Heart left ventricle (tissue), 16 donors: ENCODE results near the gene JPH4. TPM values are rescaled to one million over a fixed set of nuclear protein-coding genes. Genes with fewer than 3 reads are reported as not detected.

Experiments
- ATAC-seq, 4 donors: fragments of 200-7000 bp; cut with Tn5 transposase; one replicate each; pipeline ENCODE4 v1.9.1; 2020 to 2022; ENCODE audit warnings: moderate library complexity in 4 of 4, mild to moderate bottlenecking in 3 of 4, moderate number of reproducible peaks in 1 of 4
- DNase-seq, 5 donors: peaks; one replicate each; pipeline ENCODE4 v3.0.0-alpha.2; 2020
- H3K27ac ChIP-seq, 12 donors: fragments of 200-600 bp; sonication (generic) in 4 of 12; one replicate each; pipeline versions ENCODE4 v1.5.0 to v1.8.0; 2016 to 2022; ENCODE audit warnings: mild to moderate bottlenecking in 2 of 12
- H3K27me3 ChIP-seq, 9 donors: fragments of 200-600 bp; sonication (generic) in 2 of 9; one replicate each; pipeline versions ENCODE4 v1.5.1 to v1.8.0; 2016 to 2022; ENCODE audit warnings: mild to moderate bottlenecking in 3 of 9
- H3K36me3 ChIP-seq, 9 donors: fragments of 200-600 bp; sonication (generic) in 2 of 9; one replicate each; pipeline versions ENCODE4 v1.5.0 to v1.8.0; 2018 to 2022; ENCODE audit warnings: mild to moderate bottlenecking in 2 of 9
- H3K4me1 ChIP-seq, 12 donors: fragments of 200-600 bp; sonication (generic) in 4 of 12; one replicate each; pipeline versions ENCODE4 v1.5.0 to v1.8.0; 2016 to 2022; ENCODE audit warnings: mild to moderate bottlenecking in 3 of 12
- H3K4me3 ChIP-seq, 12 donors: fragments of 200-600 bp; sonication (generic) in 4 of 12; one replicate each; pipeline versions ENCODE4 v1.5.0 to v1.8.0; 2017 to 2022; ENCODE audit warnings: mild to moderate bottlenecking in 9 of 12, moderate library complexity in 4 of 12
- H3K9me3 ChIP-seq, 12 donors: fragments of 200-600 bp; sonication (generic) in 4 of 12; one replicate each; pipeline versions ENCODE4 v1.5.0 to v1.8.0; 2016 to 2022; ENCODE audit warnings: mild to moderate bottlenecking in 1 of 12
- POLR2A ChIP-seq, 2 donors: fragments of 450-650 bp; IDR thresholded peaks; one replicate each; pipeline ENCODE4 v1.6.1; 2017; ENCODE audit warnings: antibody characterized with exemption in 2 of 2, mild to moderate bottlenecking in 2 of 2, moderate library complexity in 2 of 2
- WGBS, 4 donors: extraction: QIAGEN DNeasy Blood & Tissue Kit in 2 of 4; methylation state at CpG; one replicate each; pipeline versions ENCODE4 v1.1.5 to v1.1.7; 2013 to 2018; 5-methylcytosine and 5-hydroxymethylcytosine counted together
- intact Hi-C, 10 donors: fragments of 100-400 bp; cut with DNase I; formaldehyde crosslinking; loops; one replicate each; pipeline versions ENCODE4 v1.11.1 to v1.14.2; 2022
- polyA plus RNA-seq, 2 donors: library from polyadenylated mRNA; stranded (reverse); fragments of 200-250 nt; gene quantifications; one replicate each; pipeline ENCODE4 v1.2.3, GENCODE V29; 2013
- total RNA-seq, 9 donors: library from RNA; depleted of rRNA in 2 of 9; stranded (reverse); fragments of >200 nt in 2 of 9; fragmentation: NEBNext Ultra II Directional in 3 of 9; extraction: Animal tissue kit (Norgen Biotek cat#: 25700) in 3 of 9; gene quantifications; one replicate each; pipeline versions ENCODE4 v1.1.0 to v1.2.4, GENCODE V29; 2016 to 2023
- TF ChIP-seq, protein P1 (sequence below), 12 donors: fragments of 200-600 bp; sonication (generic) in 4 of 12; IDR thresholded peaks; one replicate each; pipeline versions ENCODE4 v1.5.0 to v1.8.0; 2018 to 2022; ENCODE audit warnings: antibody characterized with exemption in 12 of 12, mild to moderate bottlenecking in 5 of 12
- donor health status: ischemic (EF 13 %, LVEDD 7.1; RV severe dilation, severe dysfunction).
- donor health status: healthy with polysubstance abuse.
- donor health status: DM: no; HTN: yes; CAD: no.
- donor health status: DM: no; HTN: no; CAD: no.
- donor health status: ischemic (EF 25% LVEDD 6.9; RV normal size, moderate dysfunction).
- donor health status: ischemic (EF 25% LVEDD 5.7; RV mildly dilated, moderate dysfunction).
- donor health status: healthy.
- donor health status: DM: yes; HTN: yes; CAD: no.
- donor health status: ischemic (EF 35%, LVEDD 5.7; RV mildly dilated, moderate dysfunction).
- donor health status: nonischemic (EF 11% LVEDD 7.7; RV severe dilation, severe dysfunction).
- donor health status: DM: yes; HTN: yes; CAD: no.
- donor health status: PGD.
- donor health status: ischemic (EF 29% LVEDD 5.4; RV normal size, mild dysfunction).
- donor health status: nonischemic (EF 23%, LVEDD 6.1; RV moderate dilation, normal function).

The JPH4 gene
- total and polyA plus RNA-seq, 11 donors, result 0.10 to 0.59 (median 0.24) TPM; not detected in 1

DNA sequence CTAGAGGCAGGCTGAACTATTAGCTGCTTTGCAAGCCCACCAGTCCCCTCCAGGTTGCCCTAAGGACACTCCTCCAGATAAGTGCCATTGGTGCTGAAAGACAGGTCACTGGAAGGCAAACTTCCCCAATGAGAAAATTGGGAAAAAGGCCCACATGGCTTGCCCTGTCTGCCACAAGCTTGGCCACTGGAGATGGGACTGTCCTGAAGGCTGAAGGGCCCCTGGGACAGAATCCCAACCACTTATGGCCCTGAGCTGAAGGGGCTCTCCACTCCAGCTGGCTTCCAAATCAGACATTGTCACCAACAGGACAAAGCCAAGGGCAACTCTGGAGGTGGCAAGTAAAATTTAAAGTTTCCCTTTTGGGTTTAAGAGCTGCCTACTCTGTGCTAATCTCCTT, 45.4 kb upstream of the JPH4 start:
- ATAC-seq (no peak), DNase-seq (peak in 1 of 5 donors; percentile 3)
- H3K4me1 ChIP-seq, result no peaks in the 10 kb centered on the region
- no peaks in the 10 kb centered on the region for H3K36me3 ChIP-seq
- H3K27ac ChIP-seq, result no peak overlapping the region
- no peak overlapping the region for H3K4me3 ChIP-seq
- intact Hi-C loops, result no loop called here
- no peaks in the 10 kb centered on the region for H3K27me3 ChIP-seq
- H3K9me3 ChIP-seq, result peaks cover 0 to 20% (median 6%) of the 10 kb centered on the region in 12 donors
- TF ChIP-seq POLR2A (IDR thresholded peaks at IDR 0.05), result no peak
- TF ChIP-seq, protein P1, sequence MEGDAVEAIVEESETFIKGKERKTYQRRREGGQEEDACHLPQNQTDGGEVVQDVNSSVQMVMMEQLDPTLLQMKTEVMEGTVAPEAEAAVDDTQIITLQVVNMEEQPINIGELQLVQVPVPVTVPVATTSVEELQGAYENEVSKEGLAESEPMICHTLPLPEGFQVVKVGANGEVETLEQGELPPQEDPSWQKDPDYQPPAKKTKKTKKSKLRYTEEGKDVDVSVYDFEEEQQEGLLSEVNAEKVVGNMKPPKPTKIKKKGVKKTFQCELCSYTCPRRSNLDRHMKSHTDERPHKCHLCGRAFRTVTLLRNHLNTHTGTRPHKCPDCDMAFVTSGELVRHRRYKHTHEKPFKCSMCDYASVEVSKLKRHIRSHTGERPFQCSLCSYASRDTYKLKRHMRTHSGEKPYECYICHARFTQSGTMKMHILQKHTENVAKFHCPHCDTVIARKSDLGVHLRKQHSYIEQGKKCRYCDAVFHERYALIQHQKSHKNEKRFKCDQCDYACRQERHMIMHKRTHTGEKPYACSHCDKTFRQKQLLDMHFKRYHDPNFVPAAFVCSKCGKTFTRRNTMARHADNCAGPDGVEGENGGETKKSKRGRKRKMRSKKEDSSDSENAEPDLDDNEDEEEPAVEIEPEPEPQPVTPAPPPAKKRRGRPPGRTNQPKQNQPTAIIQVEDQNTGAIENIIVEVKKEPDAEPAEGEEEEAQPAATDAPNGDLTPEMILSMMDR (IDR thresholded peaks at IDR 0.05), result no peak

DNA sequence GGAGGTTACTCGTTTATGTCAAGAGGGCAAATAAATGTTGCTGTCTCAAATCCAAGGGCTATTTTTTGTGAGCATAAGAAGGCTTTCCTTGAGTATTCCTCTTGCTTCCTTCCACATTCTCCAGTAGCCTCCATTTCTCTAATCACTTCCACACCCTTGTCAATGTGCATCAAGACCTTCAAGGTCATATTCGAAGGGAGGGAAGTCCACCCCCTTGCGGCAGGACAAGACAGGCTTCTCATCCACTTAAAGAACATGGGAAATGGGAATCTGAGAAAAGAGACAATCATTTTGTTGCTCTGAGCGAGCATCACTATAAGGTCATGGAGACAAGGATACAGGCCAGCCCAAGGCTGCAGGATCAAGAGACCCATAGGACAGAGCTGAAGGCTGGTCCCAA, 44.4 kb upstream of the JPH4 start:
- no peak for TF ChIP-seq POLR2A (IDR thresholded peaks at IDR 0.05)
- TF ChIP-seq, protein P1 (IDR thresholded peaks at IDR 0.05), result no peak
- no peak overlapping the region for H3K27ac ChIP-seq
- no peaks in the 10 kb centered on the region for H3K4me1 ChIP-seq
- intact Hi-C loops, result no loop called here
- no peaks in the 10 kb centered on the region for H3K27me3 ChIP-seq
- peak in 1 of 5 donors; percentile 1 for DNase-seq
- no peak for ATAC-seq
- H3K36me3 ChIP-seq, result no peaks in the 10 kb centered on the region
- H3K4me3 ChIP-seq, result no peak overlapping the region
- whole genome bisulfite sequencing, 4 donors, result 81 to 87% (median 85%) methylated on average over 4 of the region's 4 CpGs
- H3K9me3 ChIP-seq, result peaks cover 0 to 20% (median 6%) of the 10 kb centered on the region in 12 donors

DNA sequence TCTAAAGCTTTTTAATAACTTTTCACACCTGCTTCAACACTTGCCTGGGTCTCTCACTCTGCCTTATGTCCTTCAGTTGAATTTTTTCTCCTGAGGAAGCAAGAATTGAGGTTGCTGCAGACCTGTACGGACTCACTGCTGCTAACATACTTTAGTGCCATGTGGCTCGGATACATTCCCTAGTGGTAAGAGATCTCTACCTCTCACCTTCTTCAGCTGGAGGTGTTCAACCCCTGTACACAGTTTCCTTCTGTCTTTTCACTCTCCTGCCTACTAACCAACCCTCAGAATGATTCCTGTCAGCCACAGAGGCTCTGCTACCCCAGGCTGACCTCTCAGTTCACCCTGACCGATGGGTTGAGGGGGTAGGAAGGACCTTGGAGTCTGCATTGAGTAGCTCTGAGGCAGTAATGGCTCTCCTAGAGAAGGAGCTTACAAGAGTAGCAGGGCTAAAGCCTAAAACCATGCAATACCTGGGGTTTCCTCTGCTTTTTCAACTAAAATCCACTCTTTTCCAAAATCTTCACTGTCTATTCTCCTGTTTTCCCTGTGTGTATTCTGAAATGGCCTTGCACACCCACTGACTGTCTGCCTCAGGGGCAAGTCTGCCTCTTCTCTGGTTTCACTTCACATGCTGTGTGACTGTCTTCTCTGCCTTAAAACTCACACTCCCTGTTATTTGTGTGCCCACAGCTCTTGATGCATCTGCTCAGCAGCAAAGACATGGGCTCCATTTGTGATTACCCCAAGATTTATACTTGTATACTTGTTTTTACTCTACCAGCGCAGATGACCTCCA, 43.5 kb upstream of the JPH4 start:
- DNase-seq (no peak), ATAC-seq (no peak)
- WGBS, 4 donors, result 70 to 86% (median 78%) methylated on average over 4 of the region's 4 CpGs
- Histone ChIP-seq H3K36me3 (no peaks in the 10 kb centered on the region), H3K4me1 (no peaks in the 10 kb centered on the region), H3K27ac (no peak overlapping the region), H3K27me3 (peaks cover 0 to 7% (median 0%) of the 10 kb centered on the region in 9 donors), H3K9me3 (peaks cover 0 to 20% (median 6%) of the 10 kb centered on the region in 12 donors), H3K4me3 (no peak overlapping the region)
- no peak for TF ChIP-seq POLR2A (IDR thresholded peaks at IDR 0.05)
- TF ChIP-seq, protein P1 (IDR thresholded peaks at IDR 0.05), result no peak
- intact Hi-C loops, result no loop called here

DNA sequence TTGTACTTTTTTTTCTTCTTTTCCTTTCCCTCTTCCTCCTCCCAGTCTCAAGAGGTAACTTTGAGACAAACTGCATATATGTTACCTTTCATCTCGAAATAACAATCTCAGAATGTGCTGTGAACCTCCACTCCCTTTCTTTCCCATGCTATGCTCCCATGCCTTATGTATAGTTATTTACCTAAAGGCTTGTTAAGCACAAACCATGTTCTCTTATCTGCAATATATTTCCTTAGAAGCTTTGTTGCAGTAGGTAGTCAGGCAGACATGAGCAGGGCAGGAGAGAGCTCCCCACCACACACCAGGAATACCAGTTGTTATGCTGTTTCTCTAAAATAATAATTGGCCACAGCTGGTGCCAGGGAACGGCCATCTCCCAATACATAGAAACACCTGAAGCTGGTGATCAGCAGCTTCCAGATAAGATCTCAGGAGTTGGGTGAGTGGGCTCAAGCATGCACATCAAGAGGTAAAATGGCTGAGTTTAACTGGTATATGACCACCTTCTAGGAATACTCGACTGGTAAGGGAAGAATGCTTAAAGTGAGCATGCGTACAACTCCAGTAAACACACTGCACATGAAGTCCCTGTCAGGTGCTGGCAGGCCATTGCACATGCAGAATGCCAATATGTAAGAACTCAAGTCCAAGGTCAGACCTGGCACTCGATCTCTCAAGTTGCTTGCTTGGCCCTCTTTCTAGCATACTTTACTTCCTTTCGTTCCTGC, 42.8 kb upstream of the JPH4 start:
- TF ChIP-seq, protein P1 (IDR thresholded peaks at IDR 0.05), result no peak
- no peak for TF ChIP-seq POLR2A (IDR thresholded peaks at IDR 0.05)
- Histone ChIP-seq H3K36me3 (no peaks in the 10 kb centered on the region), H3K4me1 (no peaks in the 10 kb centered on the region), H3K27me3 (peaks cover 0 to 7% (median 0%) of the 10 kb centered on the region in 9 donors), H3K4me3 (no peak overlapping the region), H3K9me3 (peaks cover 0 to 20% (median 6%) of the 10 kb centered on the region in 12 donors), H3K27ac (no peak overlapping the region)
- intact Hi-C loops, result no loop called here
- DNase-seq (no peak), ATAC-seq (no peak)
- 53 to 72% (median 56%) methylated on average over 6 of the region's 6 CpGs for WGBS, 4 donors
